GM10266 (cell line): ENCODE measurements around the gene BAIAP3.

ENCODE experiments used
- DNase-seq: peaks from one replicate; pipeline ENCODE4 v3.0.0; 2012; ENCODE audit errors: extremely low spot score
- CTCF ChIP-seq: IDR thresholded peaks from 2 replicates; pipeline ENCODE4 v1.5.1; 2012; ENCODE audit warnings: mild to moderate bottlenecking, low read depth; ENCODE audit not compliant: control insufficient read depth, insufficient read depth; ENCODE audit errors: missing control alignments

The BAIAP3 gene

GRCh38 chr16:1383556-1383955 is 50.1 kb downstream of the BAIAP3 start:
- no peak for TF ChIP-seq CTCF
- no peak for DNase-seq

- TF ChIP-seq CTCF = no peak
- DNase-seq = no peak
Observed at GRCh38 chr16:1385232-1385631, 51.8 kb downstream of the BAIAP3 start.

GRCh38 chr16:1387331-1387730 is 53.9 kb downstream of the BAIAP3 start:
- TF ChIP-seq CTCF = no peak
- no peak for DNase-seq

GRCh38 chr16:1389762-1390161 is 56.3 kb downstream of the BAIAP3 start:
- no peak for DNase-seq
- TF ChIP-seq CTCF = no peak

- no peak for TF ChIP-seq CTCF
- DNase-seq = no peak
Observed at GRCh38 chr16:1390239-1390779, 56.9 kb downstream of the BAIAP3 start.

GRCh38 chr16:1392826-1393225 is 59.4 kb downstream of the BAIAP3 start:
- DNase-seq = no peak
- no peak for TF ChIP-seq CTCF

GRCh38 chr16:1393613-1394176 is 60.2 kb downstream of the BAIAP3 start:
- no peak for DNase-seq
- TF ChIP-seq CTCF = no peak
